Raji (cell line): Measurements from ENCODE around the gene IL25.

Source experiments
- POLR2A ChIP-seq: IDR thresholded peaks from 2 replicates; pipeline ENCODE4 v1.6.1; 2011; ENCODE audit warnings: low read depth, low read length, control low read depth; ENCODE audit not compliant: insufficient read depth

IL25 gene

DNA sequence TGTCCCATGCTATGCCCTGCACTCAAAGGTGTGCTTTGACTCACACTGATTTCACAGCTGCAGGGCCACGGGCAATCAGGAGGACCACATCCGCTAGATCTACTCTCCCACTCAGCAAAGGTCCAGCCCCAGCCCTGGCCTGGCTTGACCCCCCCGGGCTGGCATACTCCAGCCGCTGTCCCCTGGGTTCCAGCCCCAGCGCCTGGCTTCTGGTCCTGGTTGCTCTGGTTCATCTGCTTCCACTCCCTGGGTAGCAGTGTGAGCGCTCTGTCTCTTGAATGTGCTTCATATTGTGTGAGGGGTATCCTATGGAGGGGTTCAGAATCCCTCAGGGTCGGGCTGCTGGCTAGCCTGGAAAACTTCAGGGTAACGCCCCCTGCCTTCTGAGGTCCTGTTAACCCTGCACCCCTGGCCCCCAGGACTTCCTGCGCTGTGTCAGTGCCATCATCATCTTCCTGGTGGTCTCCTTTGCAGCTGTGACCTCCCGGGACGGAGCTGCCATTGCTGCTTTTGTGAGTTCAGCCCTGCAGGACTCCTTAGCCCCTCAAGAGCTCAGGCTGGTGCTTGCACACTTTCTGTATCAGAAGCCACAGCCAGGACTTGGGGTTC is 6.1 kb downstream of the IL25 start:
- TF ChIP-seq POLR2A: no peak

GRCh38 chr14:23379366-23380196 is 7.0 kb downstream of the IL25 start:
- no peak for TF ChIP-seq POLR2A

- no peak for TF ChIP-seq POLR2A
Observed at GRCh38 chr14:23380197-23380914, 7.7 kb downstream of the IL25 start.

DNA sequence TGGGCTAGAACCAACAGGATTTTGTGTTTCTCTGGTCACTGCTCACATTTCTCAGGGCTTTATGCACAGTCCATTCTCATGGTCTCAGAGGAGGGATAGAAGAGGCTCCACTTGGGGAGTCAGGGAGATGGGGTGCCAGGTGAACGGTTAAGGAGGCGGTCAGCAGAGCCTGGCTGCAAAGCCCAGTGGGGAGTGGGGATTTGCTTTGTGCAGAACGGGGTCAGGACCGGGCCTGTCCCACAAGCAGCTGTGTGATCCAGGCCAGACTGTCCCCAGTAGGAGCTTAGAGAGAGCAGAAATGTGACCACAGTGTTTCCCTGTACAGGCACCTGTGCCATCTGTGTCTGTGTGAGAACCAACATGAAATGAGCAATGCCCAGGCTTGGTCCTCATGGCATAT is 8.4 kb downstream of the IL25 start:
- no peak for TF ChIP-seq POLR2A

DNA sequence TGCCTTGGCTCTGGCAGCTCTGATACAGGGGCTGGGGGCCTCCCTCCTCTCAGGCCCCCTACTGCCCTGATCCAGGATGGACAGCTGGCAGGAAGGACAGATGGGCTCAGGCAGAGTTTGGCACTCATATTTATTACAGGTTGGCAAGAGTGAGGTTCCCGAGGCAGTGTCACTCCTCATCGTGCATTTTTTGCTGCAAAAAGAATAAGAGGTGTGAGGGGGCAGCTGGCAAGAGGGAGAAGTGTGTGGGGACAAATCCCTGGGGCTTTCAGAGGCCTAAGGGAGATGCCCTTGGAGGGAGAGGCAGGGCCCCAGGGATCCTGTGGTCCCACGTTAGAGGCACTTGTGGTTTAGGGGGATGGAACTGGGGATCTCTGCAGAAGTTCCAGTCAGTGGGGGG is 9.3 kb downstream of the IL25 start:
- no peak for TF ChIP-seq POLR2A

DNA sequence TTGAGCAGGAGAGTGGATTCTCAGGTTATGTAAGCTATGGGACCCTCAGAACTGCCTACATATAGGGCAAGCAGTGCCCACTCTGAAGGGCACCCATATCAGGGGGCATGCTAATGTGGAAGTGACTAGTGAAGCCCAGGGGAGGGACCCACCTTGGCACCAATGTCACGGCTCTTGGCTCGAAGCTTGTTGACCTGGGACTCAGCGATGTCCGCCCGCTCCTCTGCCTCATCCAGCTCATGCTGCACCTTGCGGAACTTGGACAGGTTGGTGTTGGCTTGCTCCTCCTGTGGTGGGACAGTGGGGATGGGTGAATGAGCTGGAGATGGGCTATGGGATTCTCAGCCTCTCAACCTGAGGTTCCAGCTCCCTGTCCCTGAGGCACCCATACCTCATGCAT is 9.7 kb downstream of the IL25 start:
- no peak for TF ChIP-seq POLR2A

DNA sequence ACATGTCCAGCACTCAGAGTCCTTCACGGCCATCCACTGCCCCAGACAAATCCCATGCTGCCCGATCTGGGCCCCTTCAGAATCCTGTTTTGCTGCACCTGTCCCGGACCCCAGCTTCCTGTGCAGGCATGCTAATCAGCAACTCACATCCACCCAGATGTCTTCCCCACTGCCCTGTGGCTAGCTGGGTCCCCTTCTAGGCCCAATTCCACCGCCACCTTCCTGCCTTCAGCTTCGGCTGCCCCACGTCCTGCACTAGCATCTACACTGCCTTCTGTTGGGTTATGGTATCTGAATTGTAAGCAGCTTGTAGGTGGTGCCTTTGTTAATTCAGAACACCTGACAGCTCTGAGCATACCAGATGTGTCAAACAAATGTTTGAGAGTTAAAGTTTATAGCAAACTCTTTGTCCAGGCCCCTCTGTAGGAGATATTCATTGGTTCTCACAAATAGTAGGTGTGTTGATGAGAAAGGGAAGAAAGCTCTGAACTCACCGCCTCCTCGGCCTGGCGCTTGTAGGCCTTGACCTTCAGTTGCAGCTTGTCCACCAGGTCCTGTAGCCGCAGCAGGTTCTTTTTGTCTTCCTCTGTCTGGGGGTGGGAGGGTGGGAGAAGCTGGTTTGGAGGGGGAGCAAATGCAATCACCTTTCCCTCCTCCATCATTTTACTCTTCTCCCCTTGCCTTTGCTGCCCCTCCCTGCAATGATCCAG is 10.3 kb downstream of the IL25 start:
- TF ChIP-seq POLR2A: no peak

GRCh38 chr14:23384364-23385080 is 11.9 kb downstream of the IL25 start:
- no peak for TF ChIP-seq POLR2A

DNA sequence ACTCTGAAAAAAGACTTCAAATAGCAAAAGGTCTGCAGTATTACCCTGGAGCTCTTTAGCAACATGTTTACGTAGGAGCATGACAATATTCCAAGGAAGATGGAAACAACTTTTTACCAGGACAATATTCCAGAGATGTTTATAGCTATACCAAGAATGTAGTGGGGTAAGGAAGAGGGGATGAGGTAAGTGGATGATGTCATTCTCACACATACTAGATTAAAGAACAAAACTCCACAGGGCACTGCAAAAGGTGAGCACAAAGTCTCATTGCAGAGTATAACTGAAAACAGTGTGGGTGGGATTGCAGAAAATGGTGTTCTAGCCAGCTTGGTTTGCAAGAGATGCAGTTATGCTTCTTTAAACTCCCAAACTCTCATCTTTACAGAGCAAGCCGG is 12.6 kb downstream of the IL25 start:
- no peak for TF ChIP-seq POLR2A

DNA sequence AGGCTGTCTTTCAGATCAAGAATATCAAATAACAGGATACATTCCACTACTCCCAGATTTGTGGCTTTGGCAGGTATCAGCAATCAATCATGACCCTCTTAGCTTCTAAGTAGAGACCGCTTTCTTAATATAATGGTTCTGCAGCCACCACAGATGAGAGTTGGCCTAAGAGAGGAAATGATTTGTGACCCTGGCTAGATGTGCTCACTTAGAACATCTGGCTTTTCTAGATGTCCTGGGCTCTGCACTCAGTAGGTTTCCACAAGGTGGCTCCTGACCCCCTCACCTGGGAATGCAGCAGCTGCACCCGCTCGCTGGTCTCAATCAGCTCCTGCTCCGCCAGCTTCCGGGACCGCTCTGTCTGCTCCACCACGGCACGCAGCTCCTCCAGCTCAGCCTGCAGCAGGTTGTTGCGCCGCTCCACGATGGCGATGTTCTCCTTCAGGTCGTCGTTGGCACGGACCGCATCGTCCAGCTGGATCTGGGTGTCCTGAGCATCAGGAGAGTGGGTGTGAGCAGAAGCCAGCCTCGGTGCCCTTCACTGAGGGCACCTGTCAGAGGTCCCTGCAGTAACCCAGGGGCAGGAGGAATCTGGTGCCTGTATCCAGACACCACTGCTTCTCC is 13.1 kb downstream of the IL25 start:
- TF ChIP-seq POLR2A: no peak

DNA sequence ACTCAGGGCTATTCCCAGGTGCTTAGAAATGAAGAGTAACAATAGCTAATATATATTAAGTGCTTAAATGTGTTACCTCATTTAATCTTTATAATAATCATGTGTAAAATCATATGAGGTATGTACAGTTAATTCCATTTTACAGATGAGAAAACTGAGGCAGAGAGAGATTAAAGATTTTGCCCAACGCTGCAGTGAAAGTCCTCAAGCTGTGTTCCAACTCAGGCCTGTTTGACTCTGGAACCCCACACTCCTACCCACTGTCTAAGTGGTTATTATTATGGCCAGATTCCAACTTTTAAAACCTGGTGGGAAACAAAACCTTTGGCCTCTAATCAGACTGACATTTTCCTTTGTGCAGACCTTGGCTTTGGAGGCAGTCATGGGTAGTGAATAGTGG is 14.4 kb downstream of the IL25 start:
- TF ChIP-seq POLR2A: no peak

DNA sequence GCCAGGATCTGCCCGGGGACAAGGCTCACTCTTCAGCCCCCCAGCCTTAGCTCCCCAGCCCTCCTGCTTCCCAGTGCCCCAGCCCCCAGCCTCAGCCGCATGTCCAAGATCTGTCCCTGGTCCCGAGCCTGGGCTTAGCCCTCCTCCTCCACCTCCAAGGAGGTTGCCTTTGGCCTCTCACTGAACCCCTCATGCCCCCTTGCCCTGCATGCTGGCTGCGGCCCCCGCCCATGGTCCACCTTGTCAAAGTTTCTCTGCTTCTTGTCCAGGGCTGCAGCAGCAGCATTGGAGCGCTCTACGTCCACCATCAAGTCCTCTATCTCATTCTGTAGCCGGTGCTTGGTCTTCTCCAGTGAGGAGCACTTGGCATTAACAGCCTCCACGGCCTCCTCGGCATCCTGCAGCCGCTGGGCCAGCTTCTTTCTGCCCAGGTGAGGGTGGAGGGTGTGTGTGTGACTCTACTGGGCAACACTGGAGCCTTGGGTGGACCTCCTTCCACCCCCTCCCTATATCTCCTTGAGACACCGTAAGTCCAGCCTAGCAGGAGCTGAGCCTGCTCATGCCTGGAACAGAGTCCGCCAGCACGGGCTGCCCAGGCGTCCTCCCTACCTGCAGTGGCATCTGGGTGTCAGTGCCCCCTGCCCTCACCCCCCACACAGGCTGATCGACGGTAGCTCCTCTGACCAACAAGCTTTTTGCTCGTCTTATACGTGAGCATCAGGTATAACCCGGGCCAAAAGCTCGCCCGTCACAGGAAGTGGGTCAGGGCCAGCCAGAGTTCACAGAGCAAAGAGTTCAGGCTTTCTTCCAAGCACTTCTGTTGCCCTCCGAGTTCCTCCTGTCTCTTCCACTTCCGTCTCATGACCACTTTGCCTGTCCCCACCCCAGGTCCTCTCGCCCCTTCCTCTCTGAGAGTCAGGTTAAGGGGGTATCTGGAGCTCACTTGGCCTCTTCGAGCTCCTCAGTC is 15.6 kb downstream of the IL25 start:
- no peak for TF ChIP-seq POLR2A

- no peak for TF ChIP-seq POLR2A
Observed at GRCh38 chr14:23388996-23389395, 16.4 kb downstream of the IL25 start.
